ENCODE measurements around the gene HOXC13.
A peak's percentile ranks its signal among the peaks of the same experiment; 100 is the strongest.

Gene HOXC13

GRCh38 chr12:53932915-53933314, 5.7 kb upstream of the HOXC13 start:
- Histone ChIP-seq H3K14ac (ENCODE audit: low read length) (no peak overlapping the region), H3K36me3 (ENCODE audit: control insufficient read depth in 1 of 2, insufficient read depth in 2 of 2, low read length in 2 of 2) (no peaks in the 10 kb centered on the region), H3K4ac (ENCODE audit: low read depth, low read length) (no peak overlapping the region), H3K27me3 (ENCODE audit: insufficient read depth, low read length) (peaks cover 83% of the 10 kb centered on the region), H3K4me2 (ENCODE audit: low read length) (no peak overlapping the region), H4K8ac (ENCODE audit: low read depth, low read length) (no peak overlapping the region), H4K12ac (ENCODE audit: low read depth, low read length) (no peak overlapping the region), H2BK120ac (ENCODE audit: insufficient read depth, low read length, poor library complexity) (no peak overlapping the region), H3K18ac (ENCODE audit: low read length) (no peak overlapping the region), H3K4me3 (ENCODE audit: low read depth, low read length) (no peak overlapping the region), H2BK12ac (ENCODE audit: low read length) (no peak overlapping the region), H2AFZ (ENCODE audit: insufficient read depth, low read length, poor library complexity) (no peak overlapping the region), H3K9me3 (ENCODE audit: insufficient read depth, low read depth, low read length) (peaks cover 12% of the 10 kb centered on the region), H3K9ac (ENCODE audit: low read length) (no peak overlapping the region), H2BK5ac (ENCODE audit: low read depth, low read length, poor library complexity) (no peak overlapping the region), H3K23ac (ENCODE audit: low read length) (no peak overlapping the region), H3K27ac (ENCODE audit: low read depth, low read length) (no peak overlapping the region), H4K91ac (ENCODE audit: low read depth, low read length) (no peak overlapping the region), H2AK5ac (ENCODE audit: low read length) (no peak overlapping the region), H3K79me1 (ENCODE audit: low read length) (no peaks in the 10 kb centered on the region), H3K79me2 (ENCODE audit: control insufficient read depth, insufficient read depth, low read length, poor library complexity) (no peaks in the 10 kb centered on the region), H3K4me1 (ENCODE audit: control insufficient read depth in 1 of 2, insufficient read depth in 2 of 2, low read length in 2 of 2) (peaks cover 0 to 3% of the 10 kb centered on the region in 2 experiments)
- no peak for DNase-seq
- WGBS (ENCODE audit: extremely low coverage, insufficient coverage, insufficient read length): no CpG with 5 or more reads among the region's 4 CpGs

GRCh38 chr12:53935383-53936341, 3.0 kb upstream of the HOXC13 start:
- no CpG with 5 or more reads among the region's 49 CpGs for WGBS (ENCODE audit: extremely low coverage, insufficient coverage, insufficient read length)
- Histone ChIP-seq H3K4me3 (ENCODE audit: low read depth, low read length) (no peak overlapping the region), H3K27me3 (ENCODE audit: insufficient read depth, low read length) (peaks cover 72% of the 10 kb centered on the region), H4K12ac (ENCODE audit: low read depth, low read length) (no peak overlapping the region), H3K27ac (ENCODE audit: low read depth, low read length) (no peak overlapping the region), H3K9ac (ENCODE audit: low read length) (no peak overlapping the region), H3K23ac (ENCODE audit: low read length) (no peak overlapping the region), H3K36me3 (ENCODE audit: control insufficient read depth in 1 of 2, insufficient read depth in 2 of 2, low read length in 2 of 2) (no peaks in the 10 kb centered on the region), H3K4me1 (ENCODE audit: control insufficient read depth in 1 of 2, insufficient read depth in 2 of 2, low read length in 2 of 2) (peaks cover 3 to 6% of the 10 kb centered on the region in 2 experiments), H2AFZ (ENCODE audit: insufficient read depth, low read length, poor library complexity) (no peak overlapping the region), H2BK5ac (ENCODE audit: low read depth, low read length, poor library complexity) (no peak overlapping the region), H2BK12ac (ENCODE audit: low read length) (no peak overlapping the region), H3K9me3 (ENCODE audit: insufficient read depth, low read depth, low read length) (peaks cover 6% of the 10 kb centered on the region), H4K91ac (ENCODE audit: low read depth, low read length) (no peak overlapping the region), H3K4me2 (ENCODE audit: low read length) (peak overlapping the region; percentile 41), H3K18ac (ENCODE audit: low read length) (no peak overlapping the region), H3K79me2 (ENCODE audit: control insufficient read depth, insufficient read depth, low read length, poor library complexity) (peaks cover 13% of the 10 kb centered on the region), H4K8ac (ENCODE audit: low read depth, low read length) (no peak overlapping the region), H2BK120ac (ENCODE audit: insufficient read depth, low read length, poor library complexity) (no peak overlapping the region), H2AK5ac (ENCODE audit: low read length) (no peak overlapping the region), H3K14ac (ENCODE audit: low read length) (no peak overlapping the region), H3K4ac (ENCODE audit: low read depth, low read length) (no peak overlapping the region), H3K79me1 (ENCODE audit: low read length) (peaks cover 19% of the 10 kb centered on the region)
- DNase-seq: no peak

GRCh38 chr12:53937099-53937498, 1.5 kb upstream of the HOXC13 start:
- Histone ChIP-seq H3K4ac (ENCODE audit: low read depth, low read length) (no peak overlapping the region), H3K79me2 (ENCODE audit: control insufficient read depth, insufficient read depth, low read length, poor library complexity) (peaks cover 14% of the 10 kb centered on the region), H3K4me2 (ENCODE audit: low read length) (no peak overlapping the region), H3K23ac (ENCODE audit: low read length) (no peak overlapping the region), H3K36me3 (ENCODE audit: control insufficient read depth in 1 of 2, insufficient read depth in 2 of 2, low read length in 2 of 2) (no peaks in the 10 kb centered on the region), H3K79me1 (ENCODE audit: low read length) (peaks cover 21% of the 10 kb centered on the region), H2AK5ac (ENCODE audit: low read length) (no peak overlapping the region), H3K18ac (ENCODE audit: low read length) (no peak overlapping the region), H3K4me1 (ENCODE audit: control insufficient read depth in 1 of 2, insufficient read depth in 2 of 2, low read length in 2 of 2) (peaks cover 6 to 12% of the 10 kb centered on the region in 2 experiments), H2AFZ (ENCODE audit: insufficient read depth, low read length, poor library complexity) (no peak overlapping the region), H2BK12ac (ENCODE audit: low read length) (no peak overlapping the region), H3K27me3 (ENCODE audit: insufficient read depth, low read length) (peaks cover 64% of the 10 kb centered on the region), H4K91ac (ENCODE audit: low read depth, low read length) (no peak overlapping the region), H2BK120ac (ENCODE audit: insufficient read depth, low read length, poor library complexity) (no peak overlapping the region), H3K27ac (ENCODE audit: low read depth, low read length) (no peak overlapping the region), H3K9ac (ENCODE audit: low read length) (no peak overlapping the region), H3K4me3 (ENCODE audit: low read depth, low read length) (no peak overlapping the region), H3K9me3 (ENCODE audit: insufficient read depth, low read depth, low read length) (peaks cover 5% of the 10 kb centered on the region), H2BK5ac (ENCODE audit: low read depth, low read length, poor library complexity) (no peak overlapping the region), H4K8ac (ENCODE audit: low read depth, low read length) (no peak overlapping the region), H3K14ac (ENCODE audit: low read length) (no peak overlapping the region), H4K12ac (ENCODE audit: low read depth, low read length) (no peak overlapping the region)
- DNase-seq: no peak
- whole genome bisulfite sequencing (ENCODE audit: extremely low coverage, insufficient coverage, insufficient read length): no CpG with 5 or more reads among the region's 12 CpGs

- peaks cover 8 to 15% of the 10 kb centered on the region in 2 experiments for H3K4me1 ChIP-seq (ENCODE audit: control insufficient read depth in 1 of 2, insufficient read depth in 2 of 2, low read length in 2 of 2)
- H3K23ac ChIP-seq (ENCODE audit: low read length): no peak overlapping the region
- no peak overlapping the region for H2BK12ac ChIP-seq (ENCODE audit: low read length)
- H3K27me3 ChIP-seq (ENCODE audit: insufficient read depth, low read length): peaks cover 60% of the 10 kb centered on the region
- no peak overlapping the region for H2AK5ac ChIP-seq (ENCODE audit: low read length)
- H3K4me2 ChIP-seq (ENCODE audit: low read length): peak overlapping the region; percentile 88
- no peak overlapping the region for H2BK5ac ChIP-seq (ENCODE audit: low read depth, low read length, poor library complexity)
- no peak overlapping the region for H4K12ac ChIP-seq (ENCODE audit: low read depth, low read length)
- peaks cover 21% of the 10 kb centered on the region for H3K79me1 ChIP-seq (ENCODE audit: low read length)
- no peak for DNase-seq
- H3K79me2 ChIP-seq (ENCODE audit: control insufficient read depth, insufficient read depth, low read length, poor library complexity): peaks cover 14% of the 10 kb centered on the region
- no peak overlapping the region for H3K27ac ChIP-seq (ENCODE audit: low read depth, low read length)
- WGBS (ENCODE audit: extremely low coverage, insufficient coverage, insufficient read length): no CpG with 5 or more reads among the region's 23 CpGs
- H2BK120ac ChIP-seq (ENCODE audit: insufficient read depth, low read length, poor library complexity): no peak overlapping the region
- no peak overlapping the region for H3K9ac ChIP-seq (ENCODE audit: low read length)
- peaks cover 5% of the 10 kb centered on the region for H3K9me3 ChIP-seq (ENCODE audit: insufficient read depth, low read depth, low read length)
- no peak overlapping the region for H3K4me3 ChIP-seq (ENCODE audit: low read depth, low read length)
- no peak overlapping the region for H4K8ac ChIP-seq (ENCODE audit: low read depth, low read length)
- H4K91ac ChIP-seq (ENCODE audit: low read depth, low read length): no peak overlapping the region
- no peak overlapping the region for H3K4ac ChIP-seq (ENCODE audit: low read depth, low read length)
- H2AFZ ChIP-seq (ENCODE audit: insufficient read depth, low read length, poor library complexity): no peak overlapping the region
- no peak overlapping the region for H3K14ac ChIP-seq (ENCODE audit: low read length)
- H3K18ac ChIP-seq (ENCODE audit: low read length): no peak overlapping the region
- H3K36me3 ChIP-seq (ENCODE audit: control insufficient read depth in 1 of 2, insufficient read depth in 2 of 2, low read length in 2 of 2): no peaks in the 10 kb centered on the region
Measured at GRCh38 chr12:53937596-53938325, 870 bp upstream of the HOXC13 start.
